Nephron progenitor cell (in vitro differentiated cells): ENCODE measurements around the gene CCNQ.

Source experiments
- DNase-seq: peaks from one replicate; pipeline ENCODE4 v3.0.0; 2021
- H3K27ac Mint-ChIP-seq: 2 replicates; pipeline ENCODE4 v1.8.0; 2021; ENCODE audit warnings: mild to moderate bottlenecking, moderate library complexity, mixed read lengths
- H3K27me3 Mint-ChIP-seq: 2 replicates; pipeline ENCODE4 v1.8.0; 2021; ENCODE audit warnings: mild to moderate bottlenecking, low read depth, mixed read lengths; ENCODE audit not compliant: poor library complexity
- H3K36me3 Mint-ChIP-seq: 2 replicates; pipeline ENCODE4 v1.8.0; 2021; ENCODE audit warnings: low read depth, mixed read lengths
- H3K4me1 Mint-ChIP-seq: 2 replicates; pipeline ENCODE4 v1.8.0; 2021; ENCODE audit warnings: mixed read lengths
- H3K4me3 Mint-ChIP-seq: 2 replicates; pipeline ENCODE4 v1.8.0; 2021; ENCODE audit warnings: mild to moderate bottlenecking, moderate library complexity, mixed read lengths
- H3K9me3 Mint-ChIP-seq: 2 replicates; pipeline ENCODE4 v1.8.0; 2021; ENCODE audit warnings: mild to moderate bottlenecking, moderate library complexity, mixed read lengths
- TF ChIP-seq, protein P1 (sequence below): fragments of 200-600 bp; sonication (generic); IDR thresholded peaks from 2 replicates; pipeline ENCODE4 v1.5.0; 2021; ENCODE audit warnings: antibody characterized with exemption

Gene CCNQ

DNA sequence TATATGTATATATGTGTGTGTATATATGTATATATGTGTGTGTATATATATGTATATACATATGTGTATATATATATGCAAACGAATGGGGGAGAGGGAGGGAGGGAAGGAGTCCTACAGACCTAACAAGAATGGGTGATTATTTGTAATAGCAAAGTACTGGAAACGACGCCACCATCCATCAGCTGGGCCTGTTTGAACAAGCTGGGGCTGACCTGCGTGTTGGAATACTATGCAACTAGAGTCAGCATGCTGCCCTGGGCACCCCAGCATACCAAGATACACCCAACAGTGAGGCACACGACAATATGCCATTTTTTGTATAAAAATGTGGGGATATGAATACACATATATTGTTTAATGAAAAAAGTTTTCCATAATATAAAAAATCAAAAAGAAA, 21.6 kb upstream of the CCNQ start:
- H3K36me3 Mint-ChIP-seq: no peaks in the 10 kb centered on the region

DNA sequence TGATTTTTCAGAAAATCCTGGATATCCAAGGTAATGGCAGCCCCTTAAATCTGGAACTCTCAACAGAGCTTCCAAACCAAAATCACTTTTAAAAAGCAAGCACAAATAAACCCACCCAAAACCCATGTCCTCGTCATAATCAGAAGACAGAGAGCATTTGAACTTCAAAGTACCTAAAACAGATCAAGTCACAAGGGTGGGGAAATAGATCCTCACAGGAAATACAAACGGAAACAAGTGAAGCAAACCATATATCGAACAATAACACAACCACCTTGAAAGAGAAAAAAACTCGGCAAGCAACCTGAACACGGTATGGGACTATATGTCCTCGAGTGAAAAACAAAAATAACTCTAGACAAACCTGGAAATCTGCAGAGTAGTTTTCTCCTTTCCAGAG, 15.9 kb upstream of the CCNQ start:
- H3K36me3 Mint-ChIP-seq: no peaks in the 10 kb centered on the region
- peaks cover 45% of the 10 kb centered on the region for H3K9me3 Mint-ChIP-seq
- DNase-seq: no peak
- H3K4me1 Mint-ChIP-seq: no peaks in the 10 kb centered on the region
- TF ChIP-seq, protein P1, sequence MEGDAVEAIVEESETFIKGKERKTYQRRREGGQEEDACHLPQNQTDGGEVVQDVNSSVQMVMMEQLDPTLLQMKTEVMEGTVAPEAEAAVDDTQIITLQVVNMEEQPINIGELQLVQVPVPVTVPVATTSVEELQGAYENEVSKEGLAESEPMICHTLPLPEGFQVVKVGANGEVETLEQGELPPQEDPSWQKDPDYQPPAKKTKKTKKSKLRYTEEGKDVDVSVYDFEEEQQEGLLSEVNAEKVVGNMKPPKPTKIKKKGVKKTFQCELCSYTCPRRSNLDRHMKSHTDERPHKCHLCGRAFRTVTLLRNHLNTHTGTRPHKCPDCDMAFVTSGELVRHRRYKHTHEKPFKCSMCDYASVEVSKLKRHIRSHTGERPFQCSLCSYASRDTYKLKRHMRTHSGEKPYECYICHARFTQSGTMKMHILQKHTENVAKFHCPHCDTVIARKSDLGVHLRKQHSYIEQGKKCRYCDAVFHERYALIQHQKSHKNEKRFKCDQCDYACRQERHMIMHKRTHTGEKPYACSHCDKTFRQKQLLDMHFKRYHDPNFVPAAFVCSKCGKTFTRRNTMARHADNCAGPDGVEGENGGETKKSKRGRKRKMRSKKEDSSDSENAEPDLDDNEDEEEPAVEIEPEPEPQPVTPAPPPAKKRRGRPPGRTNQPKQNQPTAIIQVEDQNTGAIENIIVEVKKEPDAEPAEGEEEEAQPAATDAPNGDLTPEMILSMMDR: no peak
- peaks cover 77% of the 10 kb centered on the region for H3K27me3 Mint-ChIP-seq
- H3K27ac Mint-ChIP-seq: no peak overlapping the region
- no peak overlapping the region for H3K4me3 Mint-ChIP-seq

More for the DNA sequence above, 21.6 kb upstream of the CCNQ start:
- H3K4me1 Mint-ChIP-seq: peaks cover 20% of the 10 kb centered on the region
- DNase-seq: no peak
- peaks cover 59% of the 10 kb centered on the region for H3K9me3 Mint-ChIP-seq
- H3K27ac Mint-ChIP-seq: no peak overlapping the region
- H3K4me3 Mint-ChIP-seq: no peak overlapping the region
- TF ChIP-seq, protein P1: no peak
- H3K27me3 Mint-ChIP-seq: peaks cover 53% of the 10 kb centered on the region

DNA sequence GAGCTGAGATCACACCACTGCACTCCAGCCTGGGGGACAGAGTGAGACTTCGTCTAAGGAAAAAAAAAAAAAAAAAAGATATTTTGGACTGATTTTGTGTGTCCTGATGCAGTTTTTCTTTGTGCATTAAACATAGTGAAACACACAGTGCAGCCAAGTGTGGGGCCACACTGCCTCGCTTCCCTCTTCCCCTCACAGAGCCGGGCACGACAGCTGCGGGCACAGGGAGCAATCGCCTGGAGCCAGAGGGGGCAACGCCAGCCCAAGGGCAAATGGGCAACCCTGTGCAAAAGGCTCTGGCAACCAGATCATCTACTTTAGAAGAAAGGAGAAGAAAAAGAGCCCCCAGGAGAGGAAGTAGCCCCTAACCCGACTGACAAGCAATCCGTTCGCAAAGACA, 13.5 kb upstream of the CCNQ start:
- Mint-ChIP-seq H3K36me3 (no peaks in the 10 kb centered on the region), H3K27me3 (peaks cover 81% of the 10 kb centered on the region), H3K4me1 (no peaks in the 10 kb centered on the region), H3K9me3 (peaks cover 52% of the 10 kb centered on the region), H3K27ac (no peak overlapping the region), H3K4me3 (no peak overlapping the region)
- TF ChIP-seq, protein P1: no peak
- no peak for DNase-seq

DNA sequence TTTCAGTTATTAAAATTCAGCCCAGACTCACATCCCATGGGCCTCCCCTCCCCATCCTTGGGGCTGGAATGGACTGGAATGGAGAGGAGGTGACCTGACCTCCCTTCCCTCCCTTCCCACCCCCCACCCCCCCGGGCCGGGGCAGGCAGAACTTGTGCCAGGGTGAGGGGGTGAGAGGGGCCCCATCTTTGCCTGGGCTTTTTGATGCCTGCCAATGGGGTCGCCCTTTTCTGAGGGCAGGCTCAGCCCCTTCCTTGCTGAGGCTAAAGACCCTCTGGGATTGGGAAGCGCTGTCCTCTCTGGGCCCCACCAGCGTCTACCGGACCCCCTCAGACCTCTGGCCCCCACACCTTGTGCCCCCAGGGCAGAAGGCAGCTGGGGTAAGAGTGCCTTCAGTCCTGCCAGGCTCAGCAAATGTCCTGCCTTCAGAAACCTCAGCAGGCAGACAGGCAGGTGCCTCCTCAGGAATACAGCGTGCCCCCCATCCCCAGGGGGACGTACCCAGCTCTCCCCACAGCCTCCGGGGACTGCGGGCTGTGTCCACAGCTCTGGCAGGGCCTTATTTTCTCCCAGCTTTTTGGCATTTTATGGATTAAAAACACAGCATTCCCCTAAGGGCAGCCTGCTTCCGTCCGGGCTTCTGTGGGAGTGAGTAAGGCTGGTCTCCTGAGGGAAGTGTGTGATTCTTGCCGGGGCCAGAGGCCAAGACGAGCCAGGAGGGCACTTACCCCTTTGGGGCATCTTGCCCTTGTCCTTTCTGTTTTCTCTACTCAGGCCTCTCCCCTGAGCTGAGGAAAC, 12.6 kb upstream of the CCNQ start:
- no peak overlapping the region for H3K4me3 Mint-ChIP-seq
- H3K9me3 Mint-ChIP-seq: peaks cover 58% of the 10 kb centered on the region
- no peak overlapping the region for H3K27ac Mint-ChIP-seq
- H3K36me3 Mint-ChIP-seq: no peaks in the 10 kb centered on the region
- H3K4me1 Mint-ChIP-seq: no peaks in the 10 kb centered on the region
- peaks cover 81% of the 10 kb centered on the region for H3K27me3 Mint-ChIP-seq
- no peak for DNase-seq
- TF ChIP-seq, protein P1: no peak

DNA sequence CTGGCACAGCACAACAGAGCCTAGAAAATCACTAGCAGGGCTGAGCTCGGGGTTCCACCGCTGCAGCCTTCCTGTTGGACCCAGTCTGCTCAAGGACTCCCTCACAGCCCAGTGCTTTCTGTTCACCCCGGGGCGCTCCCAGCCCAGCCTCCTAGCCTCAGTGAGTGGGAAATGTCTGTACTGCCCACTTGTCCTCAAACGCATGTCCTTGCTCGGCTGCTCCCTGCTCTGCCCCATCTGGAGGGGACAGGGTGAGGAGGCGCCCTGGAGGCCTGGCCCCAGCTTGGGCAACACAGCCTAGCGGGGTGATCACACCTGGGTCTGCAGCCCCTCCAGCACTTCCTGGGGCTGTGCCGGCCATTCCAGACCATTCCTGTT, 11.9 kb upstream of the CCNQ start:
- Mint-ChIP-seq H3K27me3 (peaks cover 81% of the 10 kb centered on the region), H3K9me3 (peaks cover 59% of the 10 kb centered on the region), H3K36me3 (no peaks in the 10 kb centered on the region), H3K4me3 (no peak overlapping the region), H3K27ac (no peak overlapping the region), H3K4me1 (no peaks in the 10 kb centered on the region)
- no peak for DNase-seq
- TF ChIP-seq, protein P1: no peak
